ENCODE results near the gene LLGL2.
A peak's percentile ranks its signal among the peaks of the same experiment; 100 is the strongest.
"Not testable (repeated sequence)": the region's sequence is repeated elsewhere in the genome, so short reads cannot be mapped to it uniquely, and the experiment has no call there.

Gene LLGL2, protein sequence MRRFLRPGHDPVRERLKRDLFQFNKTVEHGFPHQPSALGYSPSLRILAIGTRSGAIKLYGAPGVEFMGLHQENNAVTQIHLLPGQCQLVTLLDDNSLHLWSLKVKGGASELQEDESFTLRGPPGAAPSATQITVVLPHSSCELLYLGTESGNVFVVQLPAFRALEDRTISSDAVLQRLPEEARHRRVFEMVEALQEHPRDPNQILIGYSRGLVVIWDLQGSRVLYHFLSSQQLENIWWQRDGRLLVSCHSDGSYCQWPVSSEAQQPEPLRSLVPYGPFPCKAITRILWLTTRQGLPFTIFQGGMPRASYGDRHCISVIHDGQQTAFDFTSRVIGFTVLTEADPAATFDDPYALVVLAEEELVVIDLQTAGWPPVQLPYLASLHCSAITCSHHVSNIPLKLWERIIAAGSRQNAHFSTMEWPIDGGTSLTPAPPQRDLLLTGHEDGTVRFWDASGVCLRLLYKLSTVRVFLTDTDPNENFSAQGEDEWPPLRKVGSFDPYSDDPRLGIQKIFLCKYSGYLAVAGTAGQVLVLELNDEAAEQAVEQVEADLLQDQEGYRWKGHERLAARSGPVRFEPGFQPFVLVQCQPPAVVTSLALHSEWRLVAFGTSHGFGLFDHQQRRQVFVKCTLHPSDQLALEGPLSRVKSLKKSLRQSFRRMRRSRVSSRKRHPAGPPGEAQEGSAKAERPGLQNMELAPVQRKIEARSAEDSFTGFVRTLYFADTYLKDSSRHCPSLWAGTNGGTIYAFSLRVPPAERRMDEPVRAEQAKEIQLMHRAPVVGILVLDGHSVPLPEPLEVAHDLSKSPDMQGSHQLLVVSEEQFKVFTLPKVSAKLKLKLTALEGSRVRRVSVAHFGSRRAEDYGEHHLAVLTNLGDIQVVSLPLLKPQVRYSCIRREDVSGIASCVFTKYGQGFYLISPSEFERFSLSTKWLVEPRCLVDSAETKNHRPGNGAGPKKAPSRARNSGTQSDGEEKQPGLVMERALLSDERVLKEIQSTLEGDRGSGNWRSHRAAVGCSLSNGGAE

DNA sequence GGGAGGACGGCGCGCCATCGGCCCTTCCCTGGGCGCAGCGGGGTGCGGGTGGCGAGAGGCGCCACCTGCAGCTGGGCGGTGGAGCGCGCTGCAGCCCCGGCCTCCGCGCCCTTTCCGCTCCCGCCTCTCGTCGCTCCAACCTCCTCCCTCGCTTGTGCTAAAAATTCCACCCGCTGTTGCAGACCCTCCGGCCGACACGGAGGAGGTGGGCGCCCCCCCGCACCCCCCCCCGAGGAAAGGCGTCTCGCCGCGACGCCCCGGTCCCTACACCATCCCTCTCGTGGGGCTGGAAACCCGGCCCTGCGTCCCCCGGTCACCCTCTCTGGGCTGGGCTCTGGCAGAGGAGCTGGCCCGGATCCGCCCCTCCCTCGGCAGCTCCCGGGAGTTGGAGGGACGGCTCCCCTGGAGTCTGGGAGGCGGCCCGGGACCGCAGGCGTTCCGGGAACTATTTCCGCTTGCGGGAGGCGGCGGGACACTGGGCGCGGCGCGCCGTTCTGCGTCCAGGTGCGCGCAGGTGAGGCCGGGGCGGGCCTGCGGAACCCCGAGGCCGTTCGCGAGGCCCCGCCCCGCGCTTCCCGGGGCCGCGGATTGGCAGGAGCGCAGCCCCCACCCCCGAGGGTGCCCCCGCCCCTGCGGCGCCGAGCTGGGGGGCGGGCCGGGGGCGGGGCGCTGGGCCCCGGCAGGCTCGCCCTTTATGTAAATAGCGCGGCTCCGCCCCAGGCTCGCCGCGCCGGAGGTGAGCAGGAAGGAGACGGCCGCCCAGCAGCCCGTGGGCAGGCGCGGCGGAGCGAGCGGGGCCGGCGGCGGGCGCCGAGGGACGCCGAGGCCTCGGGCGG is at the start of gene LLGL2:
TSS of gene LLGL2 (plus strand) at position 728 of the 836 bp plus-strand sequence. CDS start 17,730 bp downstream, outside the sequence.
- DNase-seq, result peak; percentile 45

DNA sequence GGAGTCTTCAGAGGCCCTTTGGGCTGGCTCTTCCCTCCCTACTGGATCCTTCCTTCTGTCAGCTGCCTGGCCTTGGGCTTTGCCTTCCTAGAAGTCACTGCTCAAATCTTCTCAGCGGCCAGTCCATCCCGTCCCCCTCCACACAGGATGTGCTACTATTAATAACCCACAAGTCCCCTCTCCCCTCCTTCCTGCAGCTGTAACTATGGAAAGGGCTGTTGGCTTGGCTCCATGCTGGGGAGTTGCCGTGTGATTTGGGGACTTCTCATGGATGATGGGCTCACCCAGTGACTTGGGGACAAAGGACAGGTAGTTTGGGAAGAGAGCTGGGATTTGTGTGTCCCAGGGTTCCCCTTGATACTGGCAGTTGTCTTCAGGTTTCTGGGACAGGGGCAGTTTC is 49.6 kb upstream of the LLGL2 start:
- DNase-seq, result no peak

DNA sequence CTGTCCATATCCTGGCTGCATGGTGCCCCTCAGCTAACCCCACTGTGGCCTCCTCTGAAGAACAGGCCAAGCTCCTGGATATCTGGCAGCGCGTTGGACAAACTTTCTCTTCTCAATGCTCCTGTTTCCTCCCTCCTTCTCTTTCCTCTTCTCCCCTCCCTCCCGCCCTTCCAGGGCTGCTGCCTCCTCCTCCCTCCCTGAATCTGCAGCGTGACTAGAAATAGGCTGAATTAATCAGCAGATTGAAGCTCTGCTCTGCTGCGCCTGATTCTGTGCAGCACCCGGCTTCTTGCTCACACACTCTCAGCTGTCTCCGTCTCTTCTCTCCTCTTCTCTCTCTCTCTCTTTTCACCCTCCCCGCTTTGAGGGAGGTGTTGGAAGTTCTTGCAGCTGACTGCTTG is 49.2 kb upstream of the LLGL2 start:
- DNase-seq, result no peak

DNA sequence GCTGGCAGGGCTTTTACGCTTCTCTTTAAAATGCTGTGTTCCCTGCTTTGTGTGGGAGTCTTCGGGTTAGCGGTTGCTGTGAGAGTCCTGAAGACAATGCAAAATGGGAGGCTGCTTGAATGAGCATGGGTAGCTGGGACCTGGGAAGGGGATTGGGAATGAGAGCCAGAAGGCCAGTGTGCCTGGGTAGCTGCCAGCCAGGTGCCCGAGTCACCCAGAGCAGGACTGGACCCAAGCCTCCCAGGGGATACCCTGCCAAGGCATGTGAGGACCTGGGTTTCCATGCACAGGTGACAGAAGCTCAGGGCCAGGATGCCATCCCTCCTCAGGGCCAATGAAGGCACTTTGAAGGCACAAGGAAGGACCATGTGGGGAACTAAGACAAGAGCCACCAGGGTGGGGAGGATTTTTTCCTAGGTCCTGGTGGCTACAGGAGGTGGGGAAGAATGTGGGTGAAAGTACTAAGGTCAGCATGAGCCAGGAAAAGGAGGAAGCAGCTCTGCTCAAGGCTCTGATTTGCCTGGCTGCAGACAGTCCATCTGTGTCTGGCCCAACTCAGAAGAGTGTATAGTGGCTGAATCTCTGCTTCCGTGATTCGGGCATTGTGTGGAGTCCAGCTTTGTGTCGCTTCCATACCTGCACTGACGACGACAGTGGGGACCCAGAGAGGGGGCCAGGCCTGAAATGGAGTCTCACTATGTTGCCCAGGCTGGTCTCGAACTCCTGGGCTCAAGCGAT is 48.6 kb upstream of the LLGL2 start:
- DNase-seq, result no peak

DNA sequence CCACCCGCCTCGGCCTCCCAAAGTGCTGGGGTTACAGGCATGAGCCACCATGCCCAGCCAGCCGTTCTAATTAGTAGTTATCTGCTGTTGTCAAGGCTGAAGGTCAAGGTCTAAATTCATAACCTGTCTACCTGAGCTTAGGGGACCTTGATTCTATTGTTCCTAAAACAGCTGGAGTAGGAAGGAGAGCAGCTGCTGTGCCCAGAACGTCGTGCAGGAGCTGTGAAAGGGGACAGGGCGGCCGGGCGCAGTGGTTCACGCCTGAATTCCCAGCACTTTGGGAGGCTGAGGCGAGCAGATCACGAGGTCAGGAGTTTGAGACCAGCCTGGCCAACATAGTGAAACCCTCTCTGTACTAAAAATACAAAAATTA is 48.0 kb upstream of the LLGL2 start:
- not testable (repeated sequence) for DNase-seq

DNA sequence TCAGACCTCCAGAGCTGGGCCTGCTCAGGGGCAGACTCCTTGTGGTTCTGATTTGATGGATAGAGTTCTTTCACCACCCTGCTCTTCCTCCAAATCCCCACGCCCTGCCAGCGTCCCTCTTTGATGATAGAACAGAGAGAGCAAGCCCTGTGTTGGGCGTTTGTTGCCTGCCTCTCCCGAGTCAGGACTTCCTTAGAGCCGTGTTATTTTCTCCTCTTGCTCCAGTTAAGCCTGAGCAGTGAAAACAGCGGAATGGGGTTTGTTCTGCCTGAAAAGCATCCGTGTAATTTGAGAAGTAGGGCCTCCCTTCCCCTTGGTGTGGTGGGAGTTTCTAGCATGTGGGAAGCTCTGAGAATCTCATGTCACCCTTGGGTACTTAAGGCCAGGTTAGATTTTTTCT is 47.0 kb upstream of the LLGL2 start:
- DNase-seq, result no peak

DNA sequence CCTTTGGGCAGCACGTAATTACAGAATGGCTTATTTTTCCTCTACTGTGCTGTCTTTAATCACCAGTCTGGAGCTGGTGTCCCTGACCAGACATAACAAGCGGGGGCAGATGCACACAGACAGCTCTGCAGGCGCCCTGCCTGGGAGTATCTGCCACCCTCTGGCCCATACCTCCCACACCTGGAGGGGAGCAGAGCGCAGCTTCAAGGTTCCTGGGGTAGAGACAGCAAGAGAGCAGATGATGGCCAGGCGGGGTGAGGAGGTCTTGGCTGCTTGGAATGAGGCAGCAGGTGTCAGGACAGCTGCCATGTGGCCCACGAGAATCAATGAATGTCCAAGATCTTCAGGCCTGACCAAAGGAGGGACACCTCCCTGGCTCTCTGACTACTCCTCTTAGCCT is 45.2 kb upstream of the LLGL2 start:
- DNase-seq, result no peak

DNA sequence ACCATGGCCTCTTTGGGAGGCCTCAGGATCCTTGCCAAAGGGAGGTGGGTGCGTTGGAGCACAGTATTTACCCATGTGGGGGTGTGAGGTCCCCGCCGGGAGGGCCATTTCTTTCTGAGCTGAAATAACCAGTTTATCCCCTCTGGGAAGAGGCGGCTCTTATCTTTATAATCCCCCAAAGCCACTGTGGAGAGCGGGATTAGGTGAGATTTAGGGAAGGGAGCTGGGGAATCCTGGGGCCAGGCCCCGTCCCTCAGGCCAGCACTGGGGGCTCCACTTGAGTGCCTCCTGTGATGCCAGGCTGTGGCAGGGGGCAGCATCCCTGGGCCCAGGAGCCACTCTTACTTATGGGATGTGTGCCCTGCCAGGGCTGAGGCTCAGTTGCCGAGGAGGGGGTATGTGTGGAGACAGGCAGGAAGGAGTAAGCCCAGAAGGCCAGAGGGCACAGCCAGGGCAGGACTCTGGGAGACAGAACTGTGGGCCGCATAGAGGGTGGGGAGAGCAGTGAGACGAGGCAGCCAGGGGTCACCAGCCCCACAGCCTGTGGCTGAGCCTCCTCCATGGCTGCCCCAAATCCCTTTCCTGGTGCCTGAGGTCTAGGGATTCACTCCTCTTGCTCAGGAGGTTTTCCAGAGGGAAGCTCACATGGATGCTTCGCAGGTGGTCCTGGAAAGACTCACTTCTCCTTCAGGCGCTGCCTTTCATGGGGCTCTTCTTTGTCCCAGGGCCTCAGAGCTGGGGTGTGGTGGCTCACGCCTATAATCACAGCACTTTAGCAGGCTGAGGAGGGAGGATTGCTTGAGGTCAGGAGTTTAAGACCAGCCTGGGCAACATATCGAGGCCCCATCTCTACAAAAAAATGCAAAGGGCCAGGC is 44.1 kb upstream of the LLGL2 start:
- DNase-seq, result no peak

DNA sequence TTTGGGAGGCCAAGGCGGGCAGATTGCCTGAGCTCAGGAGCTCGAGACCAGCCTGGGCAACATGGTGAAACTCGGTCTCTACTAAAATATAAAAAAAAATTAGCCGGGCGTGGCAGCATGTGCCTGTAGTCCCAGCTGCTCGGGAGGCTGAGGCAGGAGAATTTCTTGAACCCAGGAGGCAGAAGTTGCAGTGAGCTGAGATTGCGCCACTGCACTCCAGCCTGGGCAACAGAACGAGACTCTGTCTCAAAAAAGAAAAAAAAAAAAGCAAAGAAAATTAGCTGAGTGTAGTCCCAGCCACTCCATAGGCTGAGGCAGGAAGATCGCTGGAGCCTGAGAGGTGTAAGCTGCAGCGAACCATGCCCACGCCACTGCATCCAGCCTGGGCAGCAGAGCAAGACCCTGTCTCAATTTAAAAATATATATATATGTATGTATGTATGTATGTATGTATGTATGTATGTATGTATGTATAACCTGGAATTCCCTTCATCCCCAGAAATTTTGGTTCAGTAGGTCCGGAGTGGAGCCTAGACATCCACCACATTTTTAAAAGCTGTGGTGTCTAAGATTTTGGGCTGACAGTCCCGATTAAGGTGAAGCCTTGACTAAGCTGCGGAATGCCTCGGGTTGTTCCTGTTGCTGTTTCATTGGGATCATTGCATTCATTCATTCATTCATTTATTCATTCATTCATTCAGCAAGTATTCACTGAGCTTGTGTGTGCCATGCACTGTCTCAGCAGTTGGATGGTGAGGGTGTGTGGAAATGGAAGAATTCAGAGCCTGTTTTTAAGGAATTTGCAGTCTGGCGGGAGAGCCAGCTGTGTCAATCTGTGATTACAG is 43.2 kb upstream of the LLGL2 start:
- no peak for DNase-seq

DNA sequence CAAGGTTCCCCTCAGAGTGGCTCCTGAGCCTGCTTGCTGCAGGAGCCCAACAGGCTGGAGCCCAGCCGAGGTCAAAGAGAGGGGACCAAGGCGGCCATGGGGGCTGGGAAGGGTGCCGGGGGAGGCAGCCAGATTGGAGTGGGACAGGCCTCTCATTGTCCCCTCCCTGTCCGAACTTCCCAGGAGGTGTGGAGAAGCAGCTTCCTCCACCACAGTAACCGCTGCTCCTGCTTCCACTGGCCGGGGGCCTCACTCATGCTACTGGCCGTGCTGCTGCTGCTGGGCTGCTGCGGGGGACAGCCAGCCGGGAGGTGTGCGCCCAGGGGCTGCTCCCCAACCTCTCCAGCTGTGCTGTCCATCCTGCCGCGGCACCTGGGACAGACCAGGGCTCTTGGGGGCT is 39.8 kb upstream of the LLGL2 start:
- DNase-seq, result no peak

DNA sequence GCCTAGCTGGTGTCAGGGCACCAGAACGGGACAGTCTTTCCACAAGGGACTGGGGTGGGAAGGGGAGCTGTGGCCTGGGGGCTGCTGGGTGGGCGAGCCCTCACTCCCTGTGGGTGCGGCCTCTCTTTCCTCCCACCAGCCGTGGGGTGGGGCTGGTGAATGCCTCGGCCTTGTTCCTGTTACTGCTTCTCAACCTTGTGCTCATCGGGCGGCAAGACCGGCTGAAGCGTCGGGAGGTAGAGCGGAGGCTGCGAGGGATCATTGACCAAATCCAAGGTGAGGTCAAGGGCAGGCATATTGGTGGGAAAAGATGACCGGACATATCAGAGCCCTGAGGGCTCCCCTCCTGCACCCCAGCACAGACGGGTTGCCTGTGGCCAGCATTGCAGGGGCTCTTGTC is 39.3 kb upstream of the LLGL2 start:
- DNase-seq, result no peak

DNA sequence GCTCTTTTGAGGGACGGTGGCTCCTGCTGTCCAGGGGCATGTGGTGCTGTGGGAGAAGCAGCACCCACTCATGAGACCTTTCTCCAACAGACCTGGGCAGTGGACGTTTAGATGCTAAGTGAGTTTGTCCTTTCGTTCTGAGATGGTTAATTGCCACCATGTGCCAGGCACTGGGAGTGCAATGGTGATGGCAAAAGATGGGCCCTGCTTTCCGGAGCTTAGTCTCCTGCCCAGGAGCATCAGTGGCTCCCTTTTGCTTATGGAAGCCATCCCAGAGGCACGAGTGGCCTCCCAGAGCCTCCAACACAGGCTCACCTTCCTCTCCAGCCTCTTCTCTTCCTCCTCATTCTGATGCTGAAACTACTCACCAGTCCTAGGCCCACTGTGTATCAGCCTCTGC is 38.5 kb upstream of the LLGL2 start:
- no peak for DNase-seq

DNA sequence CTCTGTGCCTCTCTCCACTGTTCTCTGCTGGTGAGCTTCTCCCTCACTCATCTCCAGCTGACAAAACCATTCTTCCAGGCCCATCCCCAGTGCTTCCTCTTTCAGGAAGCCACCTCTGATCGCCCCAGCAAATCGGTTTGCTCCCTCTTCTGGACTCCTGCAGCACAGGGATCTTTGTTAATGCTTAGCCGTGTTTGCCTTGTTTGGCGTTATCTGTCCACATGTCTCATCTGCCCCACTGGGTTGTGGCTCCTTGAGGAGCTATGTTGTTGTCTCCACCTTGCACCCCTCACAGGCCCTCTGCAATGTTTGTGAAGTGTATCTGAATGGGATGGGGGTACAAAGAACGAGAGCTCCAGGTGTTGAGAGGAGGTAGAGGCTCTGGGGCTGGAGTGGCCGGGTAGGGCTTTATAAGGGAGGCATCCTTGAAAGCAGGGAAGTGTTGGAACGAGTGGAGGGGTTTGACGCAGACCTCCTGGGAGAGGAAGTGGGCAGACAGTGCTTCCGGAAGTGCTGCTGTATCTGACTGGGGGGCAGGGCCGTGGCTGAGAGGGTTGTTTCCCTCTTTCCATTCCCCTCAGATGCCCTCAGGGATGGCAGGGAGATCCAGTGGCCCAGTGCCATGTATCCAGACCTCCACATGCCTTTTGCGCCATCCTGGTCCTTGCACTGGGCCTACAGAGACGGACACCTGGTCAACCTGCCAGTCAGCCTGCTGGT is 38.0 kb upstream of the LLGL2 start:
- DNase-seq, result no peak

DNA sequence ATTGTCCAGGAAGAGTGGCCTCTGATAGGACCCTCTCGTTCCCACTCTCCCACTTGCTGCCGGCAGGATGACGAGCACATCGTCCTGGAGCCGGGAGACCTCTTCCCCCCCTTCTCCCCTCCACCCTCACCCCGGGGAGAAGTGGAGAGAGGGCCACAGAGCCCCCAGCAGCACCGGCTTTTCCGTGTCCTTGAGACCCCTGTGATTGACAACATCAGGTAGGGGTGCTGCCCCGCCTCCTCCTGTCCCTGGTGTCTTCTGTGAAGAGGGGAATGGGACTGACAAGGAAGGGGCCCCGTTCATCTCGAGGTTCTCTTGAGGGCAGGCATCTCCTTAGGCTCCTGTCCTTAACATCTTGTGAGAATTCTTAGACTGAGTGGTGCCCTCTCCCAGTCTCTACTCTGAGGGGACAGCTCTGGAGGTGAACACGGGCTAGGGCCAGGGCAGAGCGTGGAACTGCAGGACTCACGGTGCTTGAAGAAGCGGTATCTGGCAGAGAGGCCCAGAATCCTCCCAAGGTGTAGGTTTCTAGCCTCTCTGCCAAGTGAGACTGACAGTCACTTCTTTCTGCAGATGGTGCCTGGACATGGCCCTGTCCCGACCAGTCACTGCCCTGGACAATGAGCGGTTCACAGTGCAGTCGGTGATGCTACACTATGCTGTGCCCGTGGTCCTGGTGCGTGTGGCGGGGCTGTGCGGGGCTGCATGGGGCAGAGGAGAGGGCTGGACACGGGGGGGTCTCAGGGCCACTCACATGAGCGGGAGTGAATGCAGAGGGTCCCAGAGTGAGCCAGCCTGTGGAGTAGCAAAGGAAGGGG is 36.6 kb upstream of the LLGL2 start:
- no peak for DNase-seq

DNA sequence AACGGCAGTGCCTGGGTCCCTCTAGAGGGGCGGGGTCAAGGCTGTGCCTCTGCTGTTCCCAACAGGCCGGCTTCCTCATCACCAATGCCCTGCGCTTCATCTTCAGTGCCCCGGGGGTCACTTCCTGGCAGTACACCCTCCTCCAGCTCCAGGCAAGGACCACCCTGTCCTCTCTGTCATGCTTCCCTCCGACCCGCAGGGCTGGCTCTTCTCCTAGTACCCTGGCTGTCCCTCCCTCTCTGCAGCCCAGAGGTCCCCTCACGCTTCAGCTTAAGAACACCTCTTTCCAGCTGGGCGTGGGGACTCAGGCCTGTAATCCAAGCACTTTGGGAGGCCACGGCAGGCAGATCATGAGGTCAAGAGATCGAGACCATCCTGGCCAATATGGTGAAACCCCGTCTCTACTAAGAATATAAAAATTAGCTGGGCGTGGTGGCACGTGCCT is 36.0 kb upstream of the LLGL2 start:
- no peak for DNase-seq

DNA sequence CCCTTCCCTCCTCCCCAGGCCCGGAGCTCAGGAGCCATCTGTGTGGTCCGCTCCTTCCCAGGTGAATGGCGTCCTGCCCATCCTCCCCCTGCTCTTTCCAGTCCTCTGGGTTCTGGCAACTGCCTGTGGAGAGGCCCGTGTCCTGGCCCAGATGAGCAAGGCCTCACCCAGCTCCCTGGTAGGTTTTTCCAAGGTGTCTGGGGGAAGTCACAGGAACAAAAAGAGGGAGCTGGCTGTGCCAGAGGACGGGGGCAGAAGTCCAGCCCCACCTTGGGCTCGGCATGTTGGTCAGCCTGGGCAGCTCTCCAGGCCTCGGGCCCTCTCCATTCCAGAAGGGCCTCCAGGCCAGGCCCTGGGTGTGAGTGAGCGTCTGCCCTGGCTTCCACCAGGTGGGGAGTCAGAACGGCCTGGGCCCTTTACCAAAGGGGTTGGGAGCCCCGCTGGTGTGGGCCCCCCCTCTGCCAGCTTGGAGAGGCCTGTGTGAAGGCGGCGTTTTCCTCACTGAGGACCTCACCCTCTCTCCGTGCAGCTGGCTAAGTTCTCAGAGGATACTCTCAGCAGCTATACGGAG is 35.2 kb upstream of the LLGL2 start:
- no peak for DNase-seq

DNA sequence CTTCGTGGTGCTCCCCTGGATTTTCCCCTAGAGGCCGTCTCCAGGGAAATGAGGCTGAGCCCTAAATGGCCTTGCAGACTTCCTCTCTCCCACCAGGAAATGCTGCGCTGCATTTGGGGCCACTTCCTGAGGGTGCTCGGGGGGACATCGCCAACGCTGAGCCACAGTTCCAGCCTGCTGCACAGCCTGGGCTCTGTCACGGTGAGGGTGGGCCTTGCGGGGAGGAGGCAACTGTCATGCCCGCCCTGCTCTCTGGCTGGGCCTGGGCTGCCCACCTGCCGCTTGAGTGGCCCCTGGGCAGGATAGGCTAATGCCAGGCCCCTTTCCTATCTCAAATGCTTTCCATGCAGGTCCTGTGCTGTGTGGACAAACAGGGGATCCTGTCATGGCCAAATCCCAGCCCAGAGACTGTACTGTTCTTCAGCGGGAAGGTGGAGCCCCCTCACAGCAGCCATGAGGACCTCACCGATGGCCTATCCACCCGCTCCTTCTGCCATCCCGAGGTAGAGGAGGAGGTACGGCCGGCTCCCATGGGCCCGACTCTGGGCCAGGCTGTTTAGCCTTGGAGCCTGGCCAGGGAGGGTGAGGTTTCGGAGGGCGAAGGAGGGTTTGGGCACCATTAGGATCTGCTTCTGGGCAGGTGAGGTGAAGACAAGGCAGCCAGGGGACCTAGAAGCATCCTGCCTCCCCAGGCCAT is 34.4 kb upstream of the LLGL2 start:
- no peak for DNase-seq

DNA sequence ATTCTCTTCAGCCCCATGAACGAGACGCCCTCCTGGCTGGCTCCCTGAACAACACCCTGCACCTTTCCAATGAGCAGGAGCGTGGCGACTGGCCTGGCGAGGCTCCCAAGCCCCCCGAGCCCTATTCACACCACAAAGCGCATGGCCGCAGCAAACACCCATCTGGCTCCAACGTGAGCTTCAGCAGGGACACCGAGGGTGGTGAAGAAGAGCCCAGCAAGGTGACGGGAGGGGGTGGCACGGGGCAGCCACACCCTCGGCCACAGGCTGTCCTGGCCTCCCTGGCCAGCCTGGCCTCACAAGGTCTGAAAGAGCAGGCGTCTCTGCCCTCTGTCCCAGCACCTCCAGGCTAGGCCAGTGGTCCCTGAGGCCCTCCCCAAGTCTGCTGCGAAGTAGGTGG is 33.8 kb upstream of the LLGL2 start:
- no peak for DNase-seq

All from NCI-H2029 treated with DMSO at 0.1 percent for 48 hours (cell line).